HG02571 (cell line): ENCODE results near the gene STEAP1.
A peak's percentile ranks its signal among the peaks of the same experiment; 100 is the strongest.
"Not testable (repeated sequence)": the region's sequence is repeated elsewhere in the genome, so short reads cannot be mapped to it uniquely, and the experiment has no call there.

ENCODE experiments used
- ATAC-seq: cut with Tn5 transposase; IDR thresholded peaks from one replicate; pipeline ENCODE4 v1.9.1; 2021; ENCODE audit warnings: mild to moderate bottlenecking, moderate library complexity; ENCODE audit not compliant: unreplicated experiment

STEAP1 gene

DNA sequence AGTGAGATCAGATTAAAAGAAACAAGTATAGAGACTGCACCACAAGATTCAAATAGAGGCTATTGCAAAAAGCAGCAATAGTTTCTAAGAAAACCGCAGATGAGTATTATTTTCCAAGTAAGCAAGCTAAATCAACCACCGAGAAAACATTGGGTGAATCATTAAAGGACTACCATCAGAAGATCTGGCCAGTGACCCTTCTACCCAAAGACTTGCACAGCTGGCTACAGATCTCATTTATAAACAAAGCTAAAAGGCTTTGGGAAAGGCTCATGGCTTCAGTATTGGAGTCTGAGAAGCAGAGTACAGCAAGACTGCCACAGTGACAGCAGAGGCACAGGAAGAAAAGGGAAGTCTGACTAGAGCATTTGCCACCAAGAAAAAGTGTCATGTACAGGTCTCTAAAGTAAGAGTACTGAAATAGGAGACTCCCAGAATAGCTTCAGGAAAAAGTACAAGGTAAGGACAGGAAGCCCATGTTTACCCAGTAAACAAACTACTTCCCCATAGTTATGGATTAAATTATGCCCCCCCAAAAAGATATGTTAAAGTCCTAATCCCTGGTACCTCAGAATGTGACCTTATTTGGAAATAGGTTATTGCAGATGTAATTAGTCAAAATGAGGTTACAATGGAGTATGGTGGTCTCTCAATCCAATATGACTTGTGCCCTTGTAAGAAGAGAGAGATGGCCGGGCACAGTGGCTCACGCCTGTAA lies 19.0 kb downstream of the STEAP1 start:
- ATAC-seq = peak; percentile 89

DNA sequence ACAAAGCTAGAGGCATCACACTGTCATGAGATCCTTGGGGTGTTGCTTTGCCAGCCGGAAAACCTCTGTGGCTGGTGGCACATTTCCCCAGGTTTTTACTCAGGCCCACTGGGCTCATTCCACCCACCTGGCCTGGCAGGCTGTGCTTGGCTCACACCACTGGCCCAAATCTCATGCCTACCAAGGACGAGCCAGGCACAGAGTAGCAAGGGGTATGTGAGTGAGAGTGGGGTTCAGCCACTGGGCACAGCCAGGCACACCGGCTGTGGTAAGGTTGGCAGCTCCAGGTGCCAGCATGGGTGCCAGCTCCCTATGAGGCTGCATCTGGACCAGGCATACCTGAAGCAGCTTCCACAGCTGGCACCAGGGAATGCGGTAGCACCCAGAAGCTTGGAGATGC lies 21.4 kb downstream of the STEAP1 start:
- ATAC-seq = no peak

DNA sequence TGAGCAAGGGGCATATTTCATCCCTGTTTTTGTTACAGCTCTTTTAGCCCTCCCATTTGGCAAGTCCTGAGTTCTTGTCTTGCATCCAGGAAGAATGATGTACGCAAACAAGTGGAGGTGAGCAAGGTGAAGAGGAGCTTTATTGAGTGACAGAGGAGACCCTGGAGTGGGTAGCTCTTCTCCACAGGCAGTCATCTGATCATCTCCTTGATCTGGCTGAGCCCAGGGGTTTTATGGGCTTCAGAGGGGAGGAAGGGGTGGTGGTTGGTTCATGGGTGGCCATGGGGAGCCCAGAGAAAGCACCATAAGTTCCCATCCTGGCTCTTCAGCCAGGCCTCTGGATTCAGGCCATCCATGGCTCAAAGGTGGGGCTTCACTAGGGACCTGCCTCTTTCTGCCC lies 21.9 kb downstream of the STEAP1 start:
- no peak for ATAC-seq

DNA sequence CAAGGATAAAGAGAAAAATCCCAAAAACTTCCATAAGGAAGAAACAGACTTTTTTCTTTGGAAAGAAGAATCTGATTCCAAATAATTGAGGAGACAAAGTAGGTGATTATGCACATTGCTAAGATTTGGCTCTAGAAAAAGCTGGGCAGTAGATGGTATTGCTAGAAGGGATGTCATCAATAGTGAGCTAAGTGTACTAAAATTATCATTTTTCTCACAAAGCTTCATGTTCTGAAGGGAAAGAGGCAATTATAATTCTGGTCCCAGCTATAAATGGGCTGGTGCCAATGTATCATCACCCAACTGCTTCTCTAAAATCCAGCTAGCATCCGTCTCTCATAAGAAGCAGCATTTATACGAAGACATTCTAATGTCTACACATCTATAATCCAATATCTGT lies 23.9 kb downstream of the STEAP1 start:
- no peak for ATAC-seq

DNA sequence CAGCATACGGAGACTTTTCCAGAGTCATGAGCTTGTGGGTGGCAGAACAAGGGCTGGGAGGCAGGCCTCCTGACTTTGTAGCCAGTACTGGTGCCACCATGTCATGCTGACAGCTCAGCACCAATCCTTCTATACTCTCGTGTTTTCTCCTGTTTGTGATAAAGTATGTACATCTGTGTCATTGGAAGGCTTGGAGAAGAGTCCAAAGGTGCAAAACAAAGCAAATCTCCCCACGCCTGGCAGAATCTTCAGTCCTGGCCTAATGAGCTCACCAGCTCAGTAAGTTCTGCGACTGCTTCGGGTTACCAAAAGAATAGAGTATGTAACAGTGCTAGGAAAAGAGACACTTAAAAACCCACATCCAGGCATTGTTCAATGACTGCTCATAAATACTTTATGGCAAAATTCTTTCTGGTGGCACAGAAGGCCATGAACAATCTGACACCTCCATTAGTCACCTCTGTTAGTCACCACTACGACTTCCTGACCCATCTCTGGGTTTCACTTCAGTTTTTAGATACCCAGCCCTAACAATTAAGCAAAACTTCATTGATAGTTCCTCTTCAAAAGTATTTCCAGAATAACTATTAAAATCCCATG lies 24.5 kb downstream of the STEAP1 start:
- peak; percentile 92 for ATAC-seq

DNA sequence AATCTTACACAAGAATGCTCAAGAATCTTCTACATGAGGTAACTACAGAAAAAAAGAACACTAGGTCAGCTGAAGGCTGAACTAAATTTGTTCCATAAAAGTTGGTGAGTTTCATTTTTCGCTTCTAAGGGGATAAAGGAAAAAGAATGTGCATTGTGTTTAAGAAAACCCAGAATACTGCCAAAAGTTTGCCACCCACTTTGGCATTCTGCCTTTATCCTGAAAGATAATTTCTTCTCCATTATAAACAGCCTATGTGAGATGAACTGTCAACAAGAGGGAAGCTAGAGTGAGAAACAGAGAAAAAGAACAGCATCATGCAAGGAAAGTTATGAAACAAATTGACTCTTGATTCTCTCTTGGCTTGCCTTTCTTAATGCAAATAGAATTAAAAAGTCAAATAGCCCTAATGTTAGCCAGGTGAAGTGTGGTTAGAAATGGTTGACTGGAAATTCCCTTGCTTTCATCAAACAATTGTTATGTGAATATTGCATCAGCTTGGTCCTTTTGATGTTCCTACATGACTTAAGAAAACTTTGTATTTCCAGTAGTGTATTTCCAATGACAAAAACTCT lies 25.8 kb downstream of the STEAP1 start:
- no peak for ATAC-seq

DNA sequence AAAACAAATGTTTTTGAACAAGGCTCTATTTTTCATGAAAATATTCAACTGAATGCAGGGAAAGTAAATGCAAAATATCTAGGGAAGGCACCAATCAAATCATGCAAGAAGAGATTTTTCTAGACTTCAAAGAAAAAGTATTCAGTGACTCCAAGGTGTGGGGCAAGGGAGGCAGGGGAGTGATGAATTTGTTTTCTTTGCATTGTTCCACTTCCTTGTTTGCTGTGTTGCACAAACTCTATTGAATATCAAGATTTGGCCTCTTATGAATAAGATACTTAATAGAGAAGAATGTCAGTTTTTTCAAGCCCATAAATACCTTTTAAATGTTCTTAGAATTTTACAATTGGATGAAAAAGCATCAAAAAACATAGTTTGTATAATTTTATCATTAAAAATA lies 26.4 kb downstream of the STEAP1 start:
- ATAC-seq = no peak

DNA sequence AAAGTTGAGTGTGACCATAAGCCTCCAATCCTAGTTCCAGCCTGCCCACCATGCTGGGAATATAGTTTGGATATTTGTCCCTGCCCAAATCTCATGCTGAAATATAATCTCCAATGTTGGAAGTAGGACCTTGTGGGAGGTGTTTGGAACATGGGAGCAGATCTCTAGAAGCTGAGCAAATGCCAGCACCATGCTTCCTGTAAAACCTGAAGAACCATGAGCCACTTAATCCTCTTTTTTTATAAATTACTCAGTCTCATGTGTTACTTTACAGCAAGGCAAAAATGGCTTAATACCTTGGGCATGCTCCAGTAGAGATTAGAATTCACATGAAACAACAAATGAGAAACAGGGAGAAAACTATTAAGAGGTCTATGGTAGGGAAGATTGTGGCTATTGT lies 27.2 kb downstream of the STEAP1 start:
- no peak for ATAC-seq

DNA sequence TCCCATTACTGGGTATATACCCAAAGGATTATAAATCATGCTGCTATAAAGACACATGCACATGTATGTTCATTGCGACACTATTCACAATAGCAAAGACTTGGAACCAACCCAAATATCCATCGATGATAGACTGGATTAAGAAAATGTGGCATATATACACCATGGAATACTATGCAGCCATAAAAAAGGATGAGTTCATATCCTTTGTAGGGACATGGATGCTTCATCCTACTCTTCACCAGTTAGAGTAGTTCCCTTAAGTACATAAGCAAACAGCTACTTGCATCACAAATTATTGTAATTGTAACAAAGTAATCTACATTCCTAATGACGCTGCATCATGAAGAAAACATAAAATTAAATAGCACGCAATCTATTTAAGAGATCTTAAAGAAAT lies 32.0 kb downstream of the STEAP1 start:
- ATAC-seq = not testable (repeated sequence)

DNA sequence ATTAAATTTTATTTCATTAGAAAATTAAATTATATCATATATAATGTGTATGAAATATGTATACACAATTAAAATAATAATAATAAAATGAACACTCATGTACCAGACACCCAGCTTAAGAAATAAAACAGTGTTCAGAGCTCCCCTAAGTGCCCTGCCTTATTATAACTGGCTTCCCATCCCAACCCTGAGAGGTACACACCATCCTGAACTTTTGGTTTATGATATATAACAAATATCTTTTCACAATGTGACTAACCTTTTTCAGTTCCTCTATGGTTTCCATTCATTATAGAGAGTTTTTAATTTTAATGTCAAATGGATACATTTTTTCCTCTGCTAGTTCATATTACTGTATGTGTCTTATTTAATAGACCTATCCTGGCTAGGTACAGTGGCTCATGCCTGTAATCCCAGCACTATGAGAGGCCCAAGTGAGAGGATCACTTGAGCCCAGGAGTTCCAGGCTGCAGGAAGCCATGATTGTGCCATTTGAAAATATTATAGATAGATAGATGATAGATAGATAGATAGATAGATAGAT lies 33.3 kb downstream of the STEAP1 start:
- ATAC-seq = no peak

DNA sequence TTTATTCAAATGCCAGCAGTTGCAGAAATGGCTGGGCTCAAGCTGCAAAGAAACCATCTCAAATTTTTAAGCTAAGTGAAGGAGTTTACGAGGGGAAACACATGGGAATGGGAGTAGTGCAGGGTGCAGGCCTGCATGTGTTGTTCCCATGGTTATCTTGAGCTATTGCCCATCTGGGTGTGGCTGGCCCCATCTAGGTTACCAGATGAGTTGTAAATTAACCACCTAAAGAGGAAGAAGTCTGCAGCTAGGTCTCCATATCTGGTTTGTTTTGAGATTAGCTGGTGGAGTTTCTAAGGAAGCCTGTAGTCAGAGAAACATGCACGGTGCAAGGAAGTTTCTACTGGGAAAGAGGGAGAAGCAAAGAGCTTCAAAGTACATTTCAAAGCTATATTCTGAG lies 34.0 kb downstream of the STEAP1 start:
- ATAC-seq = peak; percentile 71

DNA sequence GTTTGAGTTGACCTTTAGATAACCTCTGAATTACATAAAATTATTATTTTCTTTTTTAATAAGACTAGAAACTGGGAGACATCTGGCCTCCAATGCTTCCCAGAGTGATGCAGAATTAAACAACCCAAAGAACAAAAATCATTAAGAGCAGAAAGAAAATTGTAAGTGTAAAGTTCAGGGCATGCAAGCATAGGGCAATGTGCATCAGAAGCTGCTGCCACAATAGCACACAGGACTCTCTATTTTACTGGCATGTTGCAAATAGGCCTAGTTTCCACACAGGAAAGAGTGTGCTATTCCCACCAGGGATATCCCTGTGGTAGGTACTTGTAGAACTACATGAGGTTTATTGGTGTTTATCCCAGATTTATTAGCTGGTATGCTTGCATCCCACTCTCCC lies 36.7 kb downstream of the STEAP1 start:
- no peak for ATAC-seq

DNA sequence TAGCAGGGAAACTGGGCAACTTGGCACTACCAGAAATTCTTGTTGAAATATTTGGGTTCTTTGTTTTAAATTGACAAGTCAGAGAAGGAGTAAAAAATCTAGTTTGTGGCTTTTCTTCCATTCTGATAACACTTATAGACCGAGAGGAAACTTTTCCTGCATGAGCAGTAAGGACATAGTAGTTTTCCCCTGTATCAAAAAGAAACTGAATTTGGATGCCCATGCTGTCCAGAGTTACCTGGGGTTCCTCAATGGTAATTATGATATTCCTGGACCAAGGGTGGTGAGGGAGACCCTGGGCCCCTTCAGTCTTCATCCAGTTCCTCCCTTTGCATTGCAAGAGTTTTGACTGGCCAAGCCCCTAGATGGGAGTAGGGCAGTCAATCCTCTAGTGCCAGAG lies 37.4 kb downstream of the STEAP1 start:
- ATAC-seq = no peak

DNA sequence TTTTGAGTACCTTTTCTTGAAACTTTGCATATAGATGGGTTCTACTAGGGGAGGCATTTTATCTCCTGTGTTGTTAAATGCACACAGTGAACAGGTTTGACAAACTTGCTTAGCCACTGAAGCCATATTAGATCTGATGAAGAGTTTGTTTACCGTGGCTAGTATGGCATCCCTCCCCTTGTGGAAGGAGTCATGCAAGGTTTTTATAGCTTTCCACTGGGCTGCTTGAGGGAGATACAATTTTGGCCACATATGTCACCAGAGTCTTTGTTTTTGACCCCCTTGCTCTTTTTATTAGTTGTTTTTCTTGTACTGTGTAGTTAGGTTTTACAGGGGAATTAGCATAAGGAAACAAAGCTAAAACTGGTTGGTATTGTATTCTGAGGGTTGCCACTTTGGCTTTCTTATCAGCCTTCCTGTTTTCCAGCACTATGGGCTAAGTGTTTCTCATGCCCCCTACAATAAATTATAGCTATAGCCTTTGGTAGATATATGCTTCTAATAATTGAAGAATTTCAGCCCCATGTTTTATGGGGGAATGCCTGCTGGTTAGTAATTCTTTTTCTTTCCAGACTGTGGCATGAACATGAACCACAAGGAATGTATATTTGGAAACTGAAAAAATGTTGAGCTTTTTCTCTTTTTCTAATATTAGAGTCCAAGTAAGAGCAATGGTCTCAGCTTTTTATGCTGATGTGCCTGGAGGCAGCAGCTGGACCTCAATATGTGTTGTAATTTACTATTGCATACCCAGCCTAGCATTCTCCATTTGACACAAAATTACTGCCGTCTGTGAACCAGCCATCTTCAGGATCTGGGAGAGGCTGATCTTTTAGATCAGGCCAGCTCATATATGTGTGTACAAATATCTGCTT lies 38.8 kb downstream of the STEAP1 start:
- ATAC-seq = no peak

DNA sequence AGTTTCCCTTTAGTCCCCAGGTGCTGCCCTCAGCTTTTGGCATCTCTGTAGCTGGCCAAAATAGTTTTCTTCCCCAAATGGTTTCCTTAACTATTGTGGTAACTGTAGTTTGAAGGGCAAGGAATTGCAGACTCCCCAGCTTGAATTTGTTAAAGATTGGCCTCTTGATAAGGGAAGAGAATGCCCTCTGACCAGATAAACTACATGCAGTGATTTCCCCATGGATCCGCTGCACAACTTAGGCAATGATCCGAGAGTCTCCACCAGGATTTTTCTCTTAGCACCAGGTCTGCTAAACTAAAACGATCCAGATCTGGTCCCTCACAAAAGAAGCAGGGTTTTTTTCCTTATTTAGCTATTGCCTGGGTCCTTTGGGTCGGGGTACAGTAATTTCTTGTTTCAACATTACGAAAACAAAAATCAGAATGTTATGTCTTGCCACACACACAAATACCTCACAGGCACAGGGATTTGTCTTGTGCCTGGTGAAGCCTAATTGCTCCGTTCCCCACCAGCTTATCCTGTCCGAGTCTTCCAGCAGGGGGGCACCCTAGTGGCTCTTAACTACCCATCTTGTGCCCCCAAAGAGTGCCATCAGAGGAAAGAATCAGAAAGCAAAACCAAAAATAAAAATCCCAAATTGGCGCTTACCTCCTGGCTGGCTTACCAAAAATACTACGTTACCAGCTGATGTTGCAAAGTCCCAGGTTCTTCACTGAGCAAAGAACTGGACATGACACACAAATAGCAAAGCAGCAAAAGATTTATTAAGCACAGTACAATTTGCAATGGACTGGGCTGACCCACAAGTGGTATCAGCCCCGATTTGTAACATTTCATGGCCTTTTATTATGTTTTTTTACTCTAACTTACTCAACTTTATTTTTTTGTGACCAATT lies 40.9 kb downstream of the STEAP1 start:
- ATAC-seq = no peak

DNA sequence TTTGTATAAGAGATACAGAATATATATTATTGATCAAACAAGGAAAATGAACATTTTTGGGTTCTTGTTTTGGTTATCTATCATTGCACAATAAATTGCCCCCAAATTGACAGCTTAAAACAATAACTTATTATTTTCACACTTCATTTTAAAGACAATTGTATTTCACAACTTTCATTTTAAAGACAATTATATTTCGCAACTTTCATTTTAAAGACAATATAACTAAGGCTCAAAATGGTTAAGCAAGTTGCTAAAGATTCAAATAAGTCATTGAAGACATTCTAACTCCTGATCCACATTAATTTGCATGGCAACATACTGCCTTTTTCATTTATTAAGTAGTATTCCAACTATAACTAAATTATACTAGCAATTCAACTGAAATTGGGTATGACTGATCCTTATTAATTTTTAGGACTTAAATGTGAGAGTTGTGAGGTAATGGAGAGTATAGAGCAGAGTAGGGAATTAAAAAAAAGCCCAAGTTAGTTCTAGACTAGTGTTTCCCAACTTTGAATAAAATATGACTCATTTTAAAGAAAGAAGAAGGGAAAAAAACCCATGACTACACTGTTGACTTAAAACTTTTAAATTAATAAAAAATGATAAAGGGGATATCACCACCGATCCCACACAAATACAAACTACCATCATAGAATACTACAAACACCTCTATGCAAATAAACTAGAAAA lies 47.4 kb downstream of the STEAP1 start:
- ATAC-seq = no peak

DNA sequence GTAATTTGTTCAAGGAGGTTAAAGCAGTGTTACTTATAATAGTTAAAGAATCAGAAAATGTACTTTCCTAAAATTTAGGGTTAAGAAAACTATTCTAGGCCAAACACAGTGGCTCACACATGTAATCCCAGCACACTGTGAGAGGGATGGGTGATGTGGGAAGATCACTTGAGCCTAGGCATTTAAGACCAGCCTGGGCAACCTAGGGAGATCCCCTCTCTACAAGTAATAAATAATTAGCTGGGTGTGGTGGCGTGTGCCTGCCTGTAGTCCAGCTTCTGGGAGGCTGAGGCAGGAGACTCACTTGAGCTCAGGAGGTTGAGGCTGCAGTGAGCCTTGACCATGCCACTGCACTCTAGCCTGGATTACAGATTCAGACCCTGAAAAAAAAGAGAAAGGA lies 53.7 kb downstream of the STEAP1 start:
- ATAC-seq = no peak

DNA sequence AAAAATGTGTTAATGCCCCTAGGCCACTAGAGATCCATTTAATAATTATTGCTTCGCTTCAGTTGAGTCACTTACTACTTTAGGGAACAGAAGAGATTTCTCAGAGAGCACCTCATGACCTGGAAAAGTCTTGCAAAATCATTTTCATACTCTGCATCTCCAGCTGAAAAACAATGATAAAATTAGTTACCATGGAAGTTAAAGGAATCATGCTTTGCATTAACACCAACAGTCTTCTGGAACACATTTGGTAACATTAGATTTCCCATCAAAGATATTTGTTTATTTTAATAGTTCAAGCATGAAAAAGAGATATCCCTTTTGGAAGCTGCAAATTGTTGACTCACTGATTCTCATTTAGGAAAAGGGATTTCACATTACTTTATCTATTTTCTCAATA lies 55.5 kb downstream of the STEAP1 start:
- ATAC-seq = no peak

DNA sequence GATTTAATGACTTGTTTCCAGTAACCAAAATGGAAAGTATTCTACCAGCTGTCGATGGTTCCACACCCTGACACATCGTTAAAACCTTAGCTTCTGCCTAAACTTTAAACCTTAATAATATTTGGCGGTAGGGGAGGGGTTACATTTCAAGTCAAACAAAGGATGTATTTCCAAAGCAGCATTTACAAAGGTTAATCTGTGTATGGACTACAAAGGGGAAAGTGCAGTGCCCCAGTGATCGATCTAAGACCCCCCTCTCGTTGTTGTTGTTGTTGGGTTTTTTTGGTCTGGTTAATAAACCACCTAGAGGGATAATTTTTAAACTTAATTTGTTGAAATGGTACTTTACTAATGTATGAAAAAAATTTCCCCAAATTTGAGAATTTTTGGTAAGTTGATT lies 56.2 kb downstream of the STEAP1 start:
- ATAC-seq = no peak

DNA sequence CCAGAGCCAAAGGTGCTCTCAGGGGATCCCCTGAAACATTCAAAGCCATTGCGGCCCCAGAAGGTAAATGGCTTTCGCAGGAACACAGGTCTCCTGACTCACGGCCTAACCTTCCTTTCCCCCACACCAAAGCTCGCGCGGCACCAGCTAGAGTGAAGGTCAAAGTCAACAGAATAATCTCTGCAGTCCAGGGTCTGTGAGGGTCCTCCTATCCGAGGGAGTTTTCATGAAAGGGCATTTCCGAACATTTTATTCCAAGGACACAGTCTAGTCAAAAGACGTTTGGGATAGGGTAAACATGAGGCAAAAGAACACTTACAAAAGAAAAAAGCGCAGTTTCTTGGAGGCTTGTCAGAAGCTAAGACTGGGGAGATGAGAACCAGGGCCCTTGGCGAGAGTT lies 56.7 kb downstream of the STEAP1 start:
- peak; percentile 2 for ATAC-seq
